WTC11 (cell line): ENCODE measurements around the gene GTF3C1. TPM values are rescaled to one million over a fixed set of nuclear protein-coding genes. Genes with fewer than 3 reads are reported as not detected.

Source experiments
- ATAC-seq: fragments of 200-7000 bp; cut with Tn5 transposase; 2 replicates; pipeline ENCODE4 v1.10.0; 2021; ENCODE audit warnings: mild to moderate bottlenecking, moderate library complexity
- CTCF ChIA-PET: fragments of 300-600 bp; sonication (Branson Sonifier 250); formaldehyde crosslinking; loops from one replicate; lab custom pipeline; 2021; ENCODE audit warnings: antibody characterized with exemption; lab: Charles Lee
- POLR2A ChIA-PET: fragments of 350-600 bp; sonication (Branson Sonifier 250); formaldehyde crosslinking; loops from one replicate; lab custom pipeline; 2021; ENCODE audit warnings: antibody characterized with exemption; lab: Charles Lee
- DNase-seq: peaks from one replicate; pipeline ENCODE4 v3.0.0; 2021; ENCODE audit warnings: low spot score
- H3K27ac Mint-ChIP-seq: 2 replicates; pipeline ENCODE4 v1.8.0; 2021; ENCODE audit warnings: mixed read lengths
- H3K27me3 Mint-ChIP-seq: 2 replicates; pipeline ENCODE4 v1.8.0; 2021; ENCODE audit warnings: low read depth, mild to moderate bottlenecking, moderate library complexity, mixed read lengths
- H3K36me3 Mint-ChIP-seq: 2 replicates; pipeline ENCODE4 v1.8.0; 2021; ENCODE audit warnings: mixed read lengths
- H3K4me1 Mint-ChIP-seq: 2 replicates; pipeline ENCODE4 v1.8.0; 2022; ENCODE audit warnings: mixed read lengths
- H3K4me3 Mint-ChIP-seq: 2 replicates; pipeline ENCODE4 v1.8.0; 2021; ENCODE audit warnings: mild to moderate bottlenecking, moderate library complexity, mixed read lengths
- H3K9me3 Mint-ChIP-seq: 2 replicates; pipeline ENCODE4 v1.8.0; 2021; ENCODE audit warnings: mixed read lengths
- ATF1 ChIP-seq: sonication (generic); formaldehyde crosslinking; IDR thresholded peaks from 2 replicates; pipeline ENCODE4 v1.8.1; 2023; ENCODE audit warnings: mild to moderate bottlenecking, moderate library complexity, missing genetic modification reagents
- E2F1 ChIP-seq: sonication (generic); formaldehyde crosslinking; IDR thresholded peaks from 2 replicates; pipeline ENCODE4 v1.8.0; 2022; ENCODE audit warnings: mild to moderate bottlenecking, missing genetic modification reagents
- ELF4 ChIP-seq: sonication (generic); formaldehyde crosslinking; IDR thresholded peaks from 2 replicates; pipeline ENCODE4 v1.8.1; 2022; ENCODE audit warnings: low read depth, mild to moderate bottlenecking, moderate library complexity, missing genetic modification reagents
- ESRRA ChIP-seq: sonication (generic); formaldehyde crosslinking; IDR thresholded peaks from 2 replicates; pipeline ENCODE4 v1.8.1; 2022; ENCODE audit warnings: mild to moderate bottlenecking, missing genetic modification reagents, borderline replicate concordance
- FOXJ3 ChIP-seq: sonication (generic); formaldehyde crosslinking; IDR thresholded peaks from 2 replicates; pipeline ENCODE4 v1.9.0; 2021; ENCODE audit warnings: missing genetic modification reagents, mild to moderate bottlenecking, borderline replicate concordance
- FOXK1 ChIP-seq: sonication (generic); formaldehyde crosslinking; IDR thresholded peaks from 2 replicates; pipeline ENCODE4 v1.8.0; 2022; ENCODE audit warnings: mild to moderate bottlenecking, moderate library complexity, missing genetic modification reagents
- FOXP1 ChIP-seq: sonication (generic); formaldehyde crosslinking; IDR thresholded peaks from 2 replicates; pipeline ENCODE4 v1.8.0; 2022; ENCODE audit warnings: missing genetic modification reagents, mild to moderate bottlenecking, moderate library complexity, borderline replicate concordance
- IRF2 ChIP-seq: sonication (generic); formaldehyde crosslinking; IDR thresholded peaks from 2 replicates; pipeline ENCODE4 v1.8.0; 2022; ENCODE audit warnings: low read depth, missing genetic modification reagents, borderline replicate concordance
- JUN ChIP-seq: sonication (generic); formaldehyde crosslinking; IDR thresholded peaks from 2 replicates; pipeline ENCODE4 v1.8.0; 2023; ENCODE audit warnings: mild to moderate bottlenecking, missing genetic modification reagents
- NR2C2 ChIP-seq: sonication (generic); formaldehyde crosslinking; IDR thresholded peaks from 2 replicates; pipeline ENCODE4 v1.8.0; 2022; ENCODE audit warnings: mild to moderate bottlenecking, missing genetic modification reagents
- SMAD3 ChIP-seq: sonication (generic); formaldehyde crosslinking; IDR thresholded peaks from 2 replicates; pipeline ENCODE4 v1.8.0; 2022; ENCODE audit warnings: missing genetic modification reagents, mild to moderate bottlenecking, borderline replicate concordance
- SOX15 ChIP-seq: fragments of 250-450 bp; sonication (Bioruptor Pico); IDR thresholded peaks from 2 replicates; pipeline ENCODE4 v1.9.0; 2021; ENCODE audit warnings: mild to moderate bottlenecking
- TEAD1 ChIP-seq: sonication (generic); formaldehyde crosslinking; IDR thresholded peaks from 2 replicates; pipeline ENCODE4 v1.8.0; 2022; ENCODE audit warnings: mild to moderate bottlenecking, missing genetic modification reagents
- TEAD4 ChIP-seq: sonication (generic); formaldehyde crosslinking; IDR thresholded peaks from 2 replicates; pipeline ENCODE4 v1.8.0; 2022; ENCODE audit warnings: mild to moderate bottlenecking, missing genetic modification reagents
- TP53 ChIP-seq: sonication (generic); formaldehyde crosslinking; IDR thresholded peaks from 2 replicates; pipeline ENCODE4 v1.8.1; 2023; ENCODE audit warnings: mild to moderate bottlenecking, missing genetic modification reagents
- USF2 ChIP-seq: sonication (generic); formaldehyde crosslinking; IDR thresholded peaks from 2 replicates; pipeline ENCODE4 v1.8.1; 2023; ENCODE audit warnings: mild to moderate bottlenecking, missing genetic modification reagents, moderate library complexity
- ZNF121 ChIP-seq: sonication (generic); formaldehyde crosslinking; IDR thresholded peaks from 2 replicates; pipeline ENCODE4 v1.8.0; 2023; ENCODE audit warnings: missing genetic modification reagents
- ZNF138 ChIP-seq: sonication (generic); formaldehyde crosslinking; conservative IDR thresholded peaks from 2 replicates; pipeline ENCODE4 v1.8.1; 2022; ENCODE audit warnings: mild to moderate bottlenecking, moderate library complexity, missing genetic modification reagents
- ZNF232 ChIP-seq: sonication (generic); formaldehyde crosslinking; IDR thresholded peaks from 2 replicates; pipeline ENCODE4 v1.8.0; 2022; ENCODE audit warnings: mild to moderate bottlenecking, missing genetic modification reagents
- ZNF425 ChIP-seq: fragments of 250-450 bp; sonication (Bioruptor Pico); conservative IDR thresholded peaks from 2 replicates; pipeline ENCODE4 v1.9.0; 2021; ENCODE audit warnings: mild to moderate bottlenecking
- ZNF671 ChIP-seq: fragments of 250-450 bp; sonication (Bioruptor Pico); IDR thresholded peaks from 2 replicates; pipeline ENCODE4 v1.8.0; 2021; ENCODE audit warnings: mild to moderate bottlenecking
- total RNA-seq: library from RNA; stranded (reverse); gene quantifications from 3 replicates; pipeline ENCODE4 v1.2.3, GENCODE V29; 2021
- TF ChIP-seq, protein P1 (sequence below): sonication (generic); formaldehyde crosslinking; IDR thresholded peaks from 2 replicates; pipeline ENCODE4 v1.8.0; 2023; ENCODE audit warnings: mild to moderate bottlenecking, missing genetic modification reagents
- TF ChIP-seq, protein P2 (sequence below): sonication (generic); formaldehyde crosslinking; IDR thresholded peaks from 2 replicates; pipeline ENCODE4 v1.8.0; 2023; ENCODE audit warnings: missing genetic modification reagents

GTF3C1 gene
- total RNA-seq, 1 experiment from 2014 or later: 146 TPM

DNA sequence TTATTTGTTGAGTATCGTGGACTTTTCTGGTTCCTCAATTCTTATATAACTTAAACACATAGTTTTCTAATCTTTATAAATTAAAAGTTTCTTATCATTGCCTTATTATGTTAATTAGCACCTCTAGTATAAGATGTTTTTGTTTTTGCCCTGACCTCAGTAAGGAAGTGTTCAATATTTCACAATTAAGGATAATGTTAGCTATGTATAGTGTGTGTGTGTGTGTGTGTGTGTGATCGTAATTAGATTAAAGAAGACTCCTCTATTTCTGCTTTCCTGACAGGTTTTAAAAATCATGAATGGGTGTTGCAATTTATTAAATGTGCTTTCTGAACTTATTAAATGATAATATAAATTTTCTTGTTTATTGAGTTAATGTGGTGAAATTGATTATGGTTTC, 135.8 kb downstream of the GTF3C1 start (continued):
- TF ChIP-seq USF2 (CRISPR knock-in tag): no peak
- no peak for TF ChIP-seq JUN (CRISPR knock-in tag)
- TF ChIP-seq ZNF671: no peak
- no peak for TF ChIP-seq TP53 (CRISPR knock-in tag)
- TF ChIP-seq ATF1 (CRISPR knock-in tag): no peak
- no peak for TF ChIP-seq IRF2 (CRISPR knock-in tag)
- no peak for TF ChIP-seq ELF4
- TF ChIP-seq FOXJ3 (CRISPR knock-in tag): no peak
- no peak for TF ChIP-seq SOX15
- TF ChIP-seq FOXK1 (CRISPR knock-in tag): no peak
- TF ChIP-seq E2F1 (CRISPR knock-in tag): no peak
- TF ChIP-seq NR2C2: no peak

DNA sequence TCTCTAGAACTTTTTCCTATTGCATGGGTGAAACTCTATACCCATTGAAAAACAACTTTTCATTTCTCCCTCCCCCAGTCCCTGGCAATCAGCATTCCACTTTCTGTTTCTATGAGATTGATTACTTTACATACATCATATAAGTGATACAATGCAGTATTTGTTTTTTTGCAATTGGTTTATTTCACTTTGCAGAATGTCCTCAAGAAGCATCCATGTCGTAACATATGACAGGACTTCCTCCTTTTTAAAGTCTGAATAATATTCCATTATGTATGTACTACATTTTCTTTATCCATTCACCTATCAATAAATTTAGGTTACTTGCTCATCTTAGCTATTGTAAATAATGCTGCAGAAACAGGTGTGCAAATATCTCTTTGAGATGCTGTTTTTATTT, 139.0 kb downstream of the GTF3C1 start:
- Mint-ChIP-seq H3K9me3 (peaks cover 18% of the 10 kb centered on the region), H3K36me3 (peaks cover 9% of the 10 kb centered on the region), H3K27me3 (no peaks in the 10 kb centered on the region), H3K4me1 (peaks cover 23% of the 10 kb centered on the region), H3K27ac (no peak overlapping the region), H3K4me3 (0 out of 2 replicates have a peak overlapping the region, but pooled peaks have one; percentile 26)
- DNase-seq: no peak
- ChIA-PET CTCF (interaction anchor here (0.7 kb wide), 3 partner anchors 36 to 301 kb away, joined by 3 to 4 read pairs (median 3); no protein-coding TSS in a partner anchor), POLR2A (no interaction called here)
- no peak for ATAC-seq
- TF ChIP-seq ZNF138 (no peak), ZNF425 (CRISPR knock-in tag) (no peak), ZNF671 (no peak), ESRRA (no peak), ZNF232 (CRISPR knock-in tag) (no peak), ZNF121 (CRISPR knock-in tag) (no peak), TEAD1 (CRISPR knock-in tag) (no peak), FOXP1 (CRISPR knock-in tag) (no peak), NR2C2 (no peak), FOXK1 (CRISPR knock-in tag) (no peak), SMAD3 (no peak), SOX15 (no peak), TEAD4 (CRISPR knock-in tag) (no peak)
- TF ChIP-seq, protein P1, sequence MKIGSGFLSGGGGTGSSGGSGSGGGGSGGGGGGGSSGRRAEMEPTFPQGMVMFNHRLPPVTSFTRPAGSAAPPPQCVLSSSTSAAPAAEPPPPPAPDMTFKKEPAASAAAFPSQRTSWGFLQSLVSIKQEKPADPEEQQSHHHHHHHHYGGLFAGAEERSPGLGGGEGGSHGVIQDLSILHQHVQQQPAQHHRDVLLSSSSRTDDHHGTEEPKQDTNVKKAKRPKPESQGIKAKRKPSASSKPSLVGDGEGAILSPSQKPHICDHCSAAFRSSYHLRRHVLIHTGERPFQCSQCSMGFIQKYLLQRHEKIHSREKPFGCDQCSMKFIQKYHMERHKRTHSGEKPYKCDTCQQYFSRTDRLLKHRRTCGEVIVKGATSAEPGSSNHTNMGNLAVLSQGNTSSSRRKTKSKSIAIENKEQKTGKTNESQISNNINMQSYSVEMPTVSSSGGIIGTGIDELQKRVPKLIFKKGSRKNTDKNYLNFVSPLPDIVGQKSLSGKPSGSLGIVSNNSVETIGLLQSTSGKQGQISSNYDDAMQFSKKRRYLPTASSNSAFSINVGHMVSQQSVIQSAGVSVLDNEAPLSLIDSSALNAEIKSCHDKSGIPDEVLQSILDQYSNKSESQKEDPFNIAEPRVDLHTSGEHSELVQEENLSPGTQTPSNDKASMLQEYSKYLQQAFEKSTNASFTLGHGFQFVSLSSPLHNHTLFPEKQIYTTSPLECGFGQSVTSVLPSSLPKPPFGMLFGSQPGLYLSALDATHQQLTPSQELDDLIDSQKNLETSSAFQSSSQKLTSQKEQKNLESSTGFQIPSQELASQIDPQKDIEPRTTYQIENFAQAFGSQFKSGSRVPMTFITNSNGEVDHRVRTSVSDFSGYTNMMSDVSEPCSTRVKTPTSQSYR: no peak
- TF ChIP-seq, protein P2, sequence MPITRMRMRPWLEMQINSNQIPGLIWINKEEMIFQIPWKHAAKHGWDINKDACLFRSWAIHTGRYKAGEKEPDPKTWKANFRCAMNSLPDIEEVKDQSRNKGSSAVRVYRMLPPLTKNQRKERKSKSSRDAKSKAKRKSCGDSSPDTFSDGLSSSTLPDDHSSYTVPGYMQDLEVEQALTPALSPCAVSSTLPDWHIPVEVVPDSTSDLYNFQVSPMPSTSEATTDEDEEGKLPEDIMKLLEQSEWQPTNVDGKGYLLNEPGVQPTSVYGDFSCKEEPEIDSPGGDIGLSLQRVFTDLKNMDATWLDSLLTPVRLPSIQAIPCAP (CRISPR knock-in tag): no peak

Other genes with a start within 250 kb of the GTF3C1 start
- gene IL4R, start 235.9 kb downstream of the GTF3C1 start, total RNA-seq: 22.2 to 28.7 TPM (median 22.4 TPM) in 3 replicates
- 0.27 to 0.70 TPM (median 0.32 TPM) in 3 replicates for gene IL21R, start 147.7 kb downstream of the GTF3C1 start, total RNA-seq
- gene KATNIP, start 231 bp upstream of the GTF3C1 start, total RNA-seq: 17.2 to 23.0 TPM (median 17.5 TPM) in 3 replicates